HG03139 (cell line): ENCODE data around the gene CENPW.

Source experiments
- ATAC-seq: cut with Tn5 transposase; IDR thresholded peaks from one replicate; pipeline ENCODE4 v1.9.1; 2021; ENCODE audit not compliant: unreplicated experiment

The CENPW gene

GRCh38 chr6:126372626-126373025 lies 32.7 kb downstream of the CENPW start:
- no peak for ATAC-seq

GRCh38 chr6:126373344-126373743 lies 33.4 kb downstream of the CENPW start:
- ATAC-seq = no peak

DNA sequence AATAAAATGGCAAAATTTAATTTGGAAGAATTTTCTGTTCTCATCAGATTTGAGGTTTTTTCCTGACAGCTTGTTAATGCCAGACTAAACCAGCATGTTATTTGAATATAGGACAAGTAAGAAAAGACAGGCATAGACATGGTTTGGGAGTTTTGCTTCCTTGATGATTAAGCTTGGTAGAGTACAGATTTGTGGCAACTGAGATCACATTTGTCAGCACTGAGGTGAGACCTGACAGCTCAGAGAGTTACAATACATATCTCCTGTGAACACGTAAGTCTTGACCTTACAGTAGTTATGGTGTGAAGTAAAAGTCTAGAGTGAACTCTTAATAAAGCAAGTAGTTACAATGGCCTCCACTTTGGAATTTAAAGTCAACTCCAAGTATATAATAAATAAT lies 34.5 kb downstream of the CENPW start:
- ATAC-seq = no peak

DNA sequence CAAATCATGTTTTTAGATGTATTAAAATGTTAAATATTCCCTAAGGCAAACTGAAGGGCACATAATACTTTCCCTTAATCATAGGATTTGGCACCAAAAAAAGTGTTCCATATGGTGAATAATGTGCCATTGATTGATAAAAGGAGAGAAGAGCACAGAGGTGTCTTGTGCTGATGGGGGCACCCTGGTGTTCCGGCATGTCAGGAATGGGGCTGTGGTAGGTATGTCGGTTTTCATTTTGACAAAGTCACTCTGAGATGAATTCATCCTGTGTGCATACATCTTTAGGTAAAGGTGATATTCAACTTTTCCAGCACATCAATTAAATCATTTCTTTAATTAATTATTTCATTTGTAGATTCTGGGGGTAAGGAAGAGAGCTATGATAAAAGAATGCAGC lies 36.8 kb downstream of the CENPW start:
- ATAC-seq = no peak

DNA sequence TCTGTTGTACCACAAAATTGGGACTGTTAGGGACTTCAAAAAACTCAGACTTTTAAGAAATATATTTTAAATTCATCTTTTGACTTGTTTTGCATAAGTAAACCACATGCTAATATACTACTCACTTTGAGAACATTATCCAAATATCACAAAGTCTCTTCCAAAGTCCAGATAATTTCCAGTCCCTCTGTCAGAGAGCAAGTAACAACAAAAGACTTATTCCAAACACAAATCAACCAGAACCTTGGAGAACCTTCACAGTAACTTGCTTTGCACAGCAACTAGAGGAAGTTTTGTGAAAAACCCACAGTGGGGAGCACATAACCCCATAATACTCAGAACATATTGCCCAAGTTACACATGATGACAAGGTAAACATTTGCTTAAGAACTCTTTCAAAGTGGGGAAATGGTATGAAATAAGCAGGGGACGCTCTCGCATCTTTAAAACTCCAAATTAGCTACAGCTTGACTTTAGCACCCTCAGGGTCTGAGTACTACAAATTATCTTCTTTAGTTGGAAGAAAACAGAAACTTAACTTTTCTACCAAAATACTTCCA lies 37.8 kb downstream of the CENPW start:
- ATAC-seq = no peak

- ATAC-seq = no peak
These were observed 40.2 kb downstream of the CENPW start for GRCh38 chr6:126380072-126380583.

DNA sequence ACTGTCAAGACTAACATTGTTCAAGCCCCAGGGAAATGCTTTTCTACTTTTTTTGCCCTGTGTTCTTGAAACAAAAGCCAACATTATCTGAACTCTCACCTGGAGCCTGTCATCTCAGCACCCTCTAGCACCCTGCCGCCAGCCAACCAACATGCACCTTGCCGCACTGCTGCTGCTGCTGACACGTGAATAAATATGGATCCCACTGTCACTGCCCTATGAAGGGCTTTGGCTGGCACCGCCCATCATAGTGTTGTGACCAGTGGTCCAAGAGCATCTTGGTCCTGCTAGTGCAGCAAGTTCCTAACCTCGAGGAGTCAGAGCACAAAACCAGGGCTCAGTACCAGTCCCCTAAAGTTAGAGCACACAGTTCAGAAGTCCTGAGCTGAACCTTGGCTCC lies 41.6 kb downstream of the CENPW start:
- no peak for ATAC-seq

DNA sequence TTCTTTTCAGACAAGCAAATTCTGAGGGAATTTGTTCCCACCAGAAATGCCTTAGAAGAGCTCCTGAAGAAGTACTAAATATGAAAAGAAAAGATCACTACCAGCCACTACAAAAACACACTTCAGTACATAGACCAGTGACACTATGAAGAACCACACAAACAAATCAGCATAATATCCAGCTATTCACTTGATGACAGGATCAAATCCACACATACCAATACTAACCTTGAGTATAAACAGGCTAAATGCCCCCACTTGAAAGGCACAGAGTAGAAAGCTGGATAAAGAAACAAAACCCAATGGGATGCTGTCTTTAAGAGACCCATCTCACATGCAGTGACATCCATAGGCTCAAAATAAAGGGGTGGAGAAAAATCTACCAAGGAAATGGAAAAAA lies 43.3 kb downstream of the CENPW start:
- ATAC-seq = no peak

DNA sequence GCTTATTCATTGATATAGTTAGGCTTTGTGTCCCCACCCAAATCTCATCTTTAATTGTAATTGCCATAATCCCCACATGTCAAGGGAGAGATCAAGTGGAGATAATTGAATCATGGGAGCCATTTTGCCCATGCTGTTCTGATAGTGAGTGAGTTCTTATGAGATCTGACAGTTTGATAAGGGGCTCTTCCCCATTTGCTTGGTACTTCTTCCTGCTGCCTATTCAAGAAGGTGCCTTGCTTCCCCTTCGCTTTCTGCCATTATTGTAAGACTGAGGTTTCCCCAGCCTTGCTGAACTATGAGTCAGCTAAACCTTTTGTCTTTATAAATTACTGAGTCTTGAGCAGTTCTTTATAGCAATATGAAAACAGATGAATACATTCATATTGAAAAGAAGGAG lies 45.6 kb downstream of the CENPW start:
- ATAC-seq = no peak

DNA sequence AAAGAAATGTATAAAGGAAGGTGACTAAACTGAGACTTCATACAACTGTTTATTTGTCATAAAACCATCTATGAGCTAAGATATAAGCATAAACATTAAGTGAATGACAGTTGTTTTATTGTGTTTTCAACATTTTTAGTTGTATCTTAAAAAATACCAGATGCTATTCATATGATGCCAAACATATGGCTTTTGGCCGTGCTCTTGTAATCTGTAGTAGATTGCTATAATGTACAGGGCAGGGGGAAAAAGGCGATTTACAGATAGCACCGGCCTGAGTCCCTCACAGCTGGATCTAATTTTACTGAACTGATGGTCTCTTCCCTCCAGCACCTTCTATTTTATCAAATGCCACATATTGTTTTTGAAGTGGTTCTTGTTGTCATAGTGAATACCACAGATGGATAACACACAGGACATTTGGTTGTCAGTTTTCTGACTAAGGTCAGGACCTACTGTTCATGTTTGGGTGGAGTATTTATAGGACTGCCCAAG lies 48.2 kb downstream of the CENPW start:
- no peak for ATAC-seq

DNA sequence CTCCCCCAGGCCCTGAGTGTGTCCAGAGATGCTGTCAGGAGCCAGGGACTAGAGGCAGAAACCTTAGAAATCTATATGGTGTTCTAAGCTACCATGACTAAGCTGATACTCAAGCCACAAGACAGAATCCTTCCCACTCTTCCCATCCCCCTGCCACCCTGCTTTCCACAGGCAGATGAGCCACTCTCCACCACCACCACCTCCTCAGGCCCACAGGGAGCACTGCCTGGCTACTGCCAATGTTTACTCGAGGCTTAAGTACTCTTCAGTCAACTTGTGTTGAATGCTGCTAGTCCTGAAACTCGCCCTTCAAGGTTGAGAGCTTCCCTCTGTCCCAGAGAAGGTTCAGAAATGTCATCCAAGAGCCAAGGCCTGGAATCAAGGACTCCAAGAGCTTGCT lies 56.2 kb downstream of the CENPW start:
- ATAC-seq = no peak
